DND-41 (cell line): ENCODE measurements around the gene METRN.

ENCODE experiments used
- CTCF ChIP-seq: IDR thresholded peaks from 2 replicates; pipeline ENCODE4 v1.5.1; 2012; ENCODE audit warnings: borderline replicate concordance, low read length, moderate library complexity, mild to moderate bottlenecking; ENCODE audit not compliant: poor library complexity, severe bottlenecking; ENCODE audit errors: extremely low read depth
- EZH2 ChIP-seq: IDR thresholded peaks from 3 replicates; pipeline ENCODE4 v1.6.1; 2012; ENCODE audit warnings: borderline replicate concordance, low read depth, mild to moderate bottlenecking, moderate library complexity, low read length, inconsistent platforms; ENCODE audit not compliant: severe bottlenecking

- TF ChIP-seq CTCF (no peak), EZH2 (no peak)
These were observed 48.7 kb downstream of the METRN start for GRCh38 chr16:763369-764183.
